Measurements from ENCODE around the gene LRCH2.

The LRCH2 gene

GRCh38 chrX:115233497-115234455 is at the start of gene LRCH2:
LRCH2 (minus strand) TSS chrX:115234096; CDS start chrX:115234041, 55 bp downstream.
- TF ChIP-seq CTCF (IDR thresholded peaks at IDR 0.05; ENCODE audit: extremely low read depth, missing control alignments), result no peak

GRCh38 chrX:115269051-115269683 is 35.3 kb upstream of the LRCH2 start:
- no peak for DNase-seq (ENCODE audit: low spot score)

More at GRCh38 chrX:115233497-115234455, at the start of gene LRCH2:
- no peak for DNase-seq (ENCODE audit: low spot score)

GRCh38 chrX:115268421-115268820 is 34.5 kb upstream of the LRCH2 start:
- TF ChIP-seq CTCF (IDR thresholded peaks at IDR 0.05; ENCODE audit: extremely low read depth, missing control alignments), result no peak
- DNase-seq (ENCODE audit: low spot score), result no peak

More at GRCh38 chrX:115269051-115269683, 35.3 kb upstream of the LRCH2 start:
- no peak for TF ChIP-seq CTCF (IDR thresholded peaks at IDR 0.05; ENCODE audit: extremely low read depth, missing control alignments)

GRCh38 chrX:115266300-115266699 is 32.4 kb upstream of the LRCH2 start:
- no peak for TF ChIP-seq CTCF (IDR thresholded peaks at IDR 0.05; ENCODE audit: extremely low read depth, missing control alignments)
- DNase-seq (ENCODE audit: low spot score), result no peak

- no peak for DNase-seq (ENCODE audit: low spot score)
- no peak for TF ChIP-seq CTCF (IDR thresholded peaks at IDR 0.05; ENCODE audit: extremely low read depth, missing control alignments)
Measured at GRCh38 chrX:115264009-115264408, 30.1 kb upstream of the LRCH2 start.

GRCh38 chrX:115261148-115261547 is 27.3 kb upstream of the LRCH2 start:
- DNase-seq (ENCODE audit: low spot score), result no peak
- no peak for TF ChIP-seq CTCF (IDR thresholded peaks at IDR 0.05; ENCODE audit: extremely low read depth, missing control alignments)

- no peak for TF ChIP-seq CTCF (IDR thresholded peaks at IDR 0.05; ENCODE audit: extremely low read depth, missing control alignments)
- DNase-seq (ENCODE audit: low spot score), result no peak
Measured at GRCh38 chrX:115260330-115260729, 26.4 kb upstream of the LRCH2 start.

All from GM20000 (cell line).